Transverse colon (tissue), 3 donors: Measurements from ENCODE around the gene RNF225.

ENCODE experiments used
- EP300 ChIP-seq: sonication (generic); formaldehyde crosslinking; IDR thresholded peaks from one replicate; pipeline ENCODE4 v1.6.1; 2017; ENCODE audit warnings: antibody characterized with exemption, low read depth
- POLR2A ChIP-seq: fragments of 450-650 bp; IDR thresholded peaks from one replicate; pipeline ENCODE4 v1.6.1; 2016; ENCODE audit warnings: antibody characterized with exemption, mild to moderate bottlenecking, moderate library complexity
- TF ChIP-seq, protein P1 (sequence below), 5 experiments: fragments of 200-600 bp in 3 of 5; fragments of 450-650 bp in 2 of 5; sonication (generic) in 3 of 5; IDR thresholded peaks; 1 replicate in 2 of 5; 2 replicates in 3 of 5; pipeline ENCODE4 v1.5.1; 2016 to 2017; ENCODE audit warnings: antibody characterized with exemption in 5 of 5, inconsistent platforms in 3 of 5, mild to moderate bottlenecking in 2 of 5, moderate library complexity in 1 of 5

DNA sequence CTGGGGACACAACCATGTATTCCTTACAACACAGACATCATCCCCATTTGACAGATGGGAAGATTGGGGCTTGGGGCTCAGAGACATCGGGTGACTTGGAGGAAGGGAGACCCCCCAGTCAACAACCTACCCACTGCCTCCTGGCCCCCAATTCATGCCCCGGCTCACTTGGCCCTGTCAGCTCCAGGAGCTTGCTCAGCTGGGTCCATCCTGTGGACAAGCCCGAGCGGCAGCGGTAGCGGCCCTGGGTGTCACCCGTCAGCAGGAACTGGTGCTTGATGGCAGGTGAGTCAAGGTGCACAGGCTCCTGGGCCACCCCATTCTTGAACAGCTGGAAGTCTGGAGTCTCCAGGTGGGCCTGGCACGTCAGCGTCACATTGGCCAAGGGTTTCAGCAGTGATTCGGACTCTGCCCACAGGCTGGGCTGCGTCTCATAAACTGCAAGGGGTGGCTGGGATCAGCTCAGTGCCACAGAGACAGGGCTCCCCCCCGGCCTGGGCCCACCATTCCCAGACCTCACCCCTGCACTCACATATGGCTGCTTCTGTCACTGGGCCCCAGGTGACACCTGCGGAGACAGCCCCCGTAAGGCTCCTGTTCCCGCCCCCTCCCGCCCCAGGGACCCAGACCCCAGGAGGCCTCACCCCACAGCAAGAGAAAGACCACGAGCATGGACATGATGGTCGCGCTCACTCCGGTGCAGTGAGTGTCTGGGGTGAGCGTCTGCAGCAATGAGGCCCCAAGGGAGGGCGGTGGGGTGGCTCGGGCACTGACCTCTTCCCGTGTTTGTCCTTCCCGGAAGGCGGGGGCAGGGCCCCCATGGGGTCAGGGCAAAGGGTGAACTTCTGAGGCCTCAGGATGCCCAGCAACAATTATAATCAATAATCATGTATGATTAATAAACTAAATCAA is 42.4 kb upstream of the RNF225 start, which contains the start of gene A1BG:
- TF ChIP-seq, protein P1, sequence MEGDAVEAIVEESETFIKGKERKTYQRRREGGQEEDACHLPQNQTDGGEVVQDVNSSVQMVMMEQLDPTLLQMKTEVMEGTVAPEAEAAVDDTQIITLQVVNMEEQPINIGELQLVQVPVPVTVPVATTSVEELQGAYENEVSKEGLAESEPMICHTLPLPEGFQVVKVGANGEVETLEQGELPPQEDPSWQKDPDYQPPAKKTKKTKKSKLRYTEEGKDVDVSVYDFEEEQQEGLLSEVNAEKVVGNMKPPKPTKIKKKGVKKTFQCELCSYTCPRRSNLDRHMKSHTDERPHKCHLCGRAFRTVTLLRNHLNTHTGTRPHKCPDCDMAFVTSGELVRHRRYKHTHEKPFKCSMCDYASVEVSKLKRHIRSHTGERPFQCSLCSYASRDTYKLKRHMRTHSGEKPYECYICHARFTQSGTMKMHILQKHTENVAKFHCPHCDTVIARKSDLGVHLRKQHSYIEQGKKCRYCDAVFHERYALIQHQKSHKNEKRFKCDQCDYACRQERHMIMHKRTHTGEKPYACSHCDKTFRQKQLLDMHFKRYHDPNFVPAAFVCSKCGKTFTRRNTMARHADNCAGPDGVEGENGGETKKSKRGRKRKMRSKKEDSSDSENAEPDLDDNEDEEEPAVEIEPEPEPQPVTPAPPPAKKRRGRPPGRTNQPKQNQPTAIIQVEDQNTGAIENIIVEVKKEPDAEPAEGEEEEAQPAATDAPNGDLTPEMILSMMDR (IDR thresholded peaks at IDR 0.05), result no peak
- no peak for TF ChIP-seq POLR2A
- TF ChIP-seq EP300, result no peak
